GM21723 (cell line): Measurements from ENCODE around the gene TCF7.

Experiments used
- ATAC-seq: cut with Tn5 transposase; IDR thresholded peaks from one replicate; pipeline ENCODE4 v1.9.1; 2021; ENCODE audit warnings: mild to moderate bottlenecking, moderate library complexity; ENCODE audit not compliant: unreplicated experiment

TCF7 gene

GRCh38 chr5:134112726-134113362 lies 1.6 kb upstream of the TCF7 start:
- no peak for ATAC-seq

GRCh38 chr5:134113363-134113889 lies 1.1 kb upstream of the TCF7 start:
- ATAC-seq: no peak

- ATAC-seq: peak; percentile 9
Observed at GRCh38 chr5:134114886-134115805, 665 bp downstream of the TCF7 start.

GRCh38 chr5:134115806-134116175 lies 1.3 kb downstream of the TCF7 start:
- ATAC-seq: no peak

- no peak for ATAC-seq
Observed at GRCh38 chr5:134116286-134116685, 1.8 kb downstream of the TCF7 start.

GRCh38 chr5:134116789-134117761 lies 2.6 kb downstream of the TCF7 start:
- ATAC-seq: no peak

- no peak for ATAC-seq
Observed at GRCh38 chr5:134118212-134118835, 3.8 kb downstream of the TCF7 start.

GRCh38 chr5:134119720-134120119 lies 5.2 kb downstream of the TCF7 start:
- ATAC-seq: no peak

- ATAC-seq: no peak
Observed at GRCh38 chr5:134120386-134121138, 6.1 kb downstream of the TCF7 start.

GRCh38 chr5:134122530-134122929 lies 8.0 kb downstream of the TCF7 start:
- ATAC-seq: no peak

GRCh38 chr5:134123360-134123759 lies 8.9 kb downstream of the TCF7 start:
- no peak for ATAC-seq

- ATAC-seq: no peak
Observed at GRCh38 chr5:134124289-134125038, 10.0 kb downstream of the TCF7 start.

- ATAC-seq: no peak
Observed at GRCh38 chr5:134125039-134126015, 10.8 kb downstream of the TCF7 start.

GRCh38 chr5:134127376-134127861 lies 12.9 kb downstream of the TCF7 start:
- peak; percentile 53 for ATAC-seq

- ATAC-seq: no peak
Observed at GRCh38 chr5:134127988-134128647, 13.6 kb downstream of the TCF7 start.

GRCh38 chr5:134128648-134128995 lies 14.1 kb downstream of the TCF7 start:
- ATAC-seq: no peak
